A549 (cell line): ENCODE measurements around the gene PNPLA7. TPM values are rescaled to one million over a fixed set of nuclear protein-coding genes. Genes with fewer than 3 reads are reported as not detected.
A peak's percentile ranks its signal among the peaks of the same experiment; 100 is the strongest.
"Not testable (repeated sequence)": the region's sequence is repeated elsewhere in the genome, so short reads cannot be mapped to it uniquely, and the experiment has no call there.

ENCODE experiments used
- ATAC-seq, 2 experiments: fragments of 200-7000 bp in 1 of 2; fragments of >200 bp in 1 of 2; cut with Nextera tagmentation in 1 of 2; cut with Tn5 transposase in 1 of 2; 3 replicates each; pipeline versions ENCODE4 v1.8.0 to v1.9.1; 2018 to 2020; ENCODE audit warnings: mild to moderate bottlenecking in 1 of 2, moderate library complexity in 1 of 2
- CTCF ChIA-PET: fragments of 300-600 bp; sonication (Branson Sonifier 250); formaldehyde crosslinking; extraction: SDS; loops from one replicate; lab custom pipeline; 2021; ENCODE audit warnings: antibody characterized with exemption, inconsistent platforms; lab: Yijun Ruan, JAX
- POLR2A ChIA-PET: fragments of 350-600 bp; formaldehyde crosslinking; extraction: SDS; loops from one replicate; lab custom pipeline; 2021; ENCODE audit warnings: antibody characterized with exemption, inconsistent platforms; lab: Yijun Ruan, JAX
- DNase-seq, 2 experiments: peaks; one replicate each; pipeline versions ENCODE4 v3.0.0 to v3.0.0-alpha.2; 2011 to 2016; ENCODE audit warnings: low read depth in 1 of 2, low spot score in 1 of 2
- FAIRE-seq: peaks from 2 replicates; lab custom pipeline; 2011; peaks lifted over from hg19 to GRCh38; lab: Jason Lieb, UNC
- H3K27ac ChIP-seq, 2 experiments: fragments of >200 bp; sonication (Bioruptor Twin); formaldehyde crosslinking; 3 replicates each; pipeline ENCODE4 v1.5.1; 2016 to 2017
- H3K4me1 ChIP-seq: fragments of >200 bp; sonication (Bioruptor Twin); formaldehyde crosslinking; 3 replicates; pipeline ENCODE4 v1.6.1; 2016
- H3K4me2 ChIP-seq: fragments of >200 bp; sonication (Bioruptor Twin); formaldehyde crosslinking; 3 replicates; pipeline ENCODE4 v1.6.1; 2016
- H3K4me3 ChIP-seq: fragments of >200 bp; sonication (Bioruptor Twin); formaldehyde crosslinking; 3 replicates; pipeline ENCODE4 v1.5.1; 2016
- H3K9me3 ChIP-seq: fragments of >200 bp; sonication (Bioruptor Twin); formaldehyde crosslinking; 3 replicates; pipeline ENCODE4 v1.6.1; 2016
- CBX8 ChIP-seq: fragments of 200-600 bp; sonication (generic); IDR thresholded peaks from 2 replicates; pipeline ENCODE4 v1.6.1; 2016
- CTCF ChIP-seq: fragments of >200 bp; sonication (Bioruptor Twin); formaldehyde crosslinking; IDR thresholded peaks from 3 replicates; pipeline ENCODE4 v1.5.1; 2016
- GATA3 ChIP-seq: IDR thresholded peaks from 2 replicates; pipeline ENCODE4 v1.6.1; 2012; ENCODE audit warnings: borderline replicate concordance
- HEYL ChIP-seq: fragments of 250-450 bp; sonication (Bioruptor Pico); IDR thresholded peaks from 2 replicates; pipeline ENCODE4 v1.8.0; 2021; ENCODE audit warnings: mild to moderate bottlenecking, moderate library complexity
- HOXB13 ChIP-seq: fragments of 250-450 bp; sonication (Bioruptor Pico); IDR thresholded peaks from 2 replicates; pipeline ENCODE4 v1.5.0; 2020; ENCODE audit warnings: low read depth, mild to moderate bottlenecking, moderate library complexity
- JUN ChIP-seq, 2 experiments: fragments of >200 bp; sonication (Bioruptor Twin); formaldehyde crosslinking; IDR thresholded peaks; 2 replicates in 1 of 2; 3 replicates in 1 of 2; pipeline ENCODE4 v1.6.1; 2016 to 2017
- JUNB ChIP-seq: fragments of >200 bp; sonication (Bioruptor Twin); formaldehyde crosslinking; IDR thresholded peaks from 2 replicates; pipeline ENCODE4 v1.6.1; 2016
- MAFK ChIP-seq: fragments of 450-650 bp; IDR thresholded peaks from 2 replicates; pipeline ENCODE4 v1.6.1; 2014; ENCODE audit not compliant: partially characterized antibody
- NPAS2 ChIP-seq: fragments of 250-450 bp; sonication (Bioruptor Pico); IDR thresholded peaks from 2 replicates; pipeline ENCODE4 v1.8.0; 2022; ENCODE audit warnings: mild to moderate bottlenecking, moderate library complexity, borderline replicate concordance
- PHF8 ChIP-seq: fragments of 200-600 bp; sonication (generic); IDR thresholded peaks from 2 replicates; pipeline ENCODE4 v1.6.1; 2016; ENCODE audit warnings: low read depth, mild to moderate bottlenecking, antibody characterized with exemption, moderate library complexity, borderline replicate concordance
- POLR2A ChIP-seq: IDR thresholded peaks from 2 replicates; pipeline ENCODE4 v1.6.1; 2012; ENCODE audit warnings: mild to moderate bottlenecking, low read length
- RARB ChIP-seq: fragments of 250-450 bp; sonication (Bioruptor Pico); IDR thresholded peaks from 2 replicates; pipeline ENCODE4 v1.8.0; 2021; ENCODE audit warnings: mild to moderate bottlenecking, moderate library complexity
- RCOR1 ChIP-seq: fragments of 150-350 bp; IDR thresholded peaks from 2 replicates; pipeline ENCODE4 v1.6.1; 2014; ENCODE audit warnings: antibody characterized with exemption, low read length, low read depth
- SMC3 ChIP-seq: fragments of >200 bp; sonication (Bioruptor Twin); formaldehyde crosslinking; IDR thresholded peaks from 3 replicates; pipeline ENCODE4 v1.6.1; 2018; ENCODE audit warnings: inconsistent platforms
- TFCP2L1 ChIP-seq: fragments of 250-450 bp; sonication (Bioruptor Pico); IDR thresholded peaks from 2 replicates; pipeline ENCODE4 v1.5.0; 2021; ENCODE audit warnings: mild to moderate bottlenecking
- TP53 ChIP-seq: fragments of 250-450 bp; sonication (Bioruptor Pico); IDR thresholded peaks from 2 replicates; pipeline ENCODE4 v1.5.0; 2021; ENCODE audit warnings: mild to moderate bottlenecking, moderate library complexity
- USF2 ChIP-seq: fragments of 450-650 bp; IDR thresholded peaks from 2 replicates; pipeline ENCODE4 v1.6.1; 2014; ENCODE audit warnings: antibody characterized with exemption
- ZNF302 ChIP-seq: fragments of 250-450 bp; sonication (Bioruptor Pico); IDR thresholded peaks from 2 replicates; pipeline ENCODE4 v1.9.0; 2021; ENCODE audit warnings: inconsistent platforms, mild to moderate bottlenecking, moderate library complexity
- ZSCAN20 ChIP-seq: fragments of 250-450 bp; sonication (Bioruptor Pico); IDR thresholded peaks from 2 replicates; pipeline ENCODE4 v1.8.0; 2022; ENCODE audit warnings: mild to moderate bottlenecking, moderate library complexity
- WGBS: methylation state at CpG from one replicate; pipeline ENCODE4 v1.1.6; 2017; ENCODE audit errors: missing lambda C conversion rate; 5-methylcytosine and 5-hydroxymethylcytosine counted together
- polyA plus RNA-seq, 4 experiments: library from polyadenylated mRNA; depleted of rRNA in 3 of 4; stranded (reverse); fragments of >200 nt; fragmentation: RNase III in 1 of 4; extraction: RNeasy Plus Mini Kit Qiagen cat#74134 plus additional on column Dnase treatment in 1 of 4; gene quantifications; 2 replicates in 3 of 4; 3 replicates in 1 of 4; pipeline ENCODE4 v1.2.3, GENCODE V29; 2011 to 2017
- TF ChIP-seq, protein P1 (sequence below): IDR thresholded peaks from 2 replicates; pipeline ENCODE4 v1.6.1; 2012; ENCODE audit warnings: low read depth, borderline replicate concordance
- TF ChIP-seq, protein P2 (sequence below): fragments of >200 bp; sonication (Bioruptor Twin); formaldehyde crosslinking; IDR thresholded peaks from 3 replicates; pipeline ENCODE4 v1.6.1; 2016

PNPLA7 gene
- polyA plus RNA-seq, 2 of the 4 experiments (the other 2 are of a cell fraction) = 0.31 to 1.1 TPM

DNA sequence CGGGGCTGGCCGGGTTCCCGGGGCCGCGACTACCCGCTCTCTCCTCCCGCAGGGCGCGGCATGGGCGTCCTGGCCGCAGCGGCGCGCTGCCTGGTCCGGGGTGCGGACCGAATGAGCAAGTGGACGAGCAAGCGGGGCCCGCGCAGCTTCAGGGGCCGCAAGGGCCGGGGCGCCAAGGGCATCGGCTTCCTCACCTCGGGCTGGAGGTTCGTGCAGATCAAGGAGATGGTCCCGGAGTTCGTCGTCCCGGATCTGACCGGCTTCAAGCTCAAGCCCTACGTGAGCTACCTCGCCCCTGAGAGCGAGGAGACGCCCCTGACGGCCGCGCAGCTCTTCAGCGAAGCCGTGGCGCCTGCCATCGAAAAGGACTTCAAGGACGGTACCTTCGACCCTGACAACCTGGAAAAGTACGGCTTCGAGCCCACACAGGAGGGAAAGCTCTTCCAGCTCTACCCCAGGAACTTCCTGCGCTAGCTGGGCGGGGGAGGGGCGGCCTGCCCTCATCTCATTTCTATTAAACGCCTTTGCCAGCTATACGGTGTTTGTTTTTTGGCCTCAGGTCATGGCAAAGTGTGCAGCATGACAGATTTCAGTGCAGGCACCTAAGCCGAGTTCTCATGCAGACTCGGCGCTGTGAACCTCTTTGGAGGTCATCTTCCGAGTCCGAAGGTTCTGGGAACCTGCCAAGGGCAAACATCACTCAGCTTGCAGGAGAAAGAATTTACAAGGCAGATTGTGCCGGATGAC is 2.0 kb upstream of the PNPLA7 start:
- POLR2A ChIA-PET = interaction anchor here (0.5 to 1.5 kb wide), 5 partner anchors 10 to 312 kb away, joined by 3 to 6 read pairs (median 5); partner anchors contain the start of genes ARRDC1, DPH7 and TUBB4B
- DNase-seq = peak; percentile 36 to 41
- TF ChIP-seq ZSCAN20 (CRISPR knock-in tag) = no peak
- TF ChIP-seq NPAS2 = no peak
- TF ChIP-seq HOXB13 (CRISPR knock-in tag) = no peak
- TF ChIP-seq PHF8 = peak; percentile 44; the same call in 1 of the 2 replicates
- no peak for TF ChIP-seq JUNB
- no peak for TF ChIP-seq HEYL (CRISPR knock-in tag)
- TF ChIP-seq, protein P1, sequence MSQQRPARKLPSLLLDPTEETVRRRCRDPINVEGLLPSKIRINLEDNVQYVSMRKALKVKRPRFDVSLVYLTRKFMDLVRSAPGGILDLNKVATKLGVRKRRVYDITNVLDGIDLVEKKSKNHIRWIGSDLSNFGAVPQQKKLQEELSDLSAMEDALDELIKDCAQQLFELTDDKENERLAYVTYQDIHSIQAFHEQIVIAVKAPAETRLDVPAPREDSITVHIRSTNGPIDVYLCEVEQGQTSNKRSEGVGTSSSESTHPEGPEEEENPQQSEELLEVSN = peak; percentile 30; the same call in 1 of the 2 replicates
- no peak for TF ChIP-seq SMC3
- TF ChIP-seq JUN (IDR thresholded peaks at IDR 0.05) = peak in 1 of 2 experiments; percentile 81; a peak in 2 of 5 replicates
- TF ChIP-seq ZNF302 (CRISPR knock-in tag) = no peak
- TF ChIP-seq CBX8 = no peak
- TF ChIP-seq TP53 (CRISPR knock-in tag) = 0 out of 2 replicates have a peak, but pooled peaks have one; percentile 63
- no peak for TF ChIP-seq USF2
- no peak for TF ChIP-seq CTCF
- TF ChIP-seq TFCP2L1 (CRISPR knock-in tag) = no peak
- no peak for TF ChIP-seq GATA3
- Histone ChIP-seq H3K4me3 (peak overlapping the region; percentile 77), H3K4me2 (peak overlapping the region; percentile 84), H3K9me3 (no peaks in the 10 kb centered on the region), H3K4me1 (peaks cover 15% of the 10 kb centered on the region), H3K27ac (peak overlapping the region; percentile 80 to 96)
- CTCF ChIA-PET = interaction anchor here (0.7 to 3.8 kb wide), 8 partner anchors 8 to 250 kb away, joined by 3 to 14 read pairs (median 6); partner anchors contain the start of genes DPH7 and NRARP
- no peak for FAIRE-seq
- WGBS = 21% methylated on average over 11 of the region's 58 CpGs
- ATAC-seq = peak; percentile 44 to 63

DNA sequence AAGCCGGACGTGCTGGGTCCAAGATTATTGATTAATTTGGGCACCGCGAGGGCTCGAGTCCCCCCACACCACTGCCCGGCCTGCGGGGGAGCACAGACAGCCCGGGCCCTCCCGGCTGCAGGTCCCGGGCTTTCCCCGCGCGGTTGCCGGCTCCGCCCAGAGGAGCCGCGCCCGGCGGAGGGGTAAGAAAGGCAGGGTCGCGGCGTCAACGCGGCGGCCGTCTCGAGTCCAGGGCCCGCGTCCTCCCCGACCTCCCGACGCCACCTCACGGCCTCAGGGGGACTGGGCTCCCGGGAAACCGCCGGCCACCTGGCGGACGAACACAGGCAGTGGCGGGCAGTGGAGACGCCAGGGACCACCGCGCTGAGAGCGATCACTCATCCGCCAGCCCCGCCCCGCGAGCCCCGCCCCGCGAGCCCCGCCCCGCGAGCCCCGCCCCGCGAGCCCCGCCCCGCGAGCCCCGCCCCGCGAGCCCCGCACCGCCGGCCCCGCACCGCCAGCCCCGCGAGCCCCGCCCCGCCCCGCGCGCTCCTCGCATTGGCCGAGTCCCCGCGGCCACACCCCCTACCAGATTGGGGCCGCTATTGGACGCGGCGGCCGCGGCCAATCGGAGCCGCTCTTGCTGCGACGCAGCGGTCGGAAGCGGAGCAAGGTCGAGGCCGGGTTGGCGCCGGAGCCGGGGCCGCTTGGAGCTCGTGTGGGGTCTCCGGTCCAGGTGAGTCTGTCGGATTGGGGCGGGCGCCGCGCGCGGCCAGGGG is 1.2 kb upstream of the PNPLA7 start, which contains the start of gene MRPL41:
MRPL41 (plus strand) TSS at position 616 of the 758 bp plus-strand sequence. CDS start 203 bp downstream, outside the sequence.
- peak; percentile 87 to 93 for DNase-seq
- TF ChIP-seq MAFK (no peak), POLR2A (peak; percentile 78), RCOR1 (no peak), RARB (CRISPR knock-in tag) (no peak)
- TF ChIP-seq, protein P2, sequence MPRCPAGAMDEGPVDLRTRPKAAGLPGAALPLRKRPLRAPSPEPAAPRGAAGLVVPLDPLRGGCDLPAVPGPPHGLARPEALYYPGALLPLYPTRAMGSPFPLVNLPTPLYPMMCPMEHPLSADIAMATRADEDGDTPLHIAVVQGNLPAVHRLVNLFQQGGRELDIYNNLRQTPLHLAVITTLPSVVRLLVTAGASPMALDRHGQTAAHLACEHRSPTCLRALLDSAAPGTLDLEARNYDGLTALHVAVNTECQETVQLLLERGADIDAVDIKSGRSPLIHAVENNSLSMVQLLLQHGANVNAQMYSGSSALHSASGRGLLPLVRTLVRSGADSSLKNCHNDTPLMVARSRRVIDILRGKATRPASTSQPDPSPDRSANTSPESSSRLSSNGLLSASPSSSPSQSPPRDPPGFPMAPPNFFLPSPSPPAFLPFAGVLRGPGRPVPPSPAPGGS = peak; percentile 85
- TF ChIP-seq, protein P1 = peak; percentile 12; the same call in 1 of the 2 replicates
- TF ChIP-seq, all 56 proteins: peak for 3
- Histone ChIP-seq H3K4me3 (peak within 1 kb of the TSS; percentile 77), H3K4me2 (peak within 1 kb of the TSS; percentile 100), H3K27ac (peak within 1 kb of the TSS; percentile 93 to 96), H3K9me3 (no peaks in the 10 kb centered on the region), H3K4me1 (peaks cover 15% of the 10 kb centered on the region)
- ATAC-seq (peak; percentile 84 to 86), FAIRE-seq (no peak)
- POLR2A ChIA-PET = interaction anchor here (0.6 to 1.5 kb wide), 4 partner anchors 9 to 311 kb away, joined by 3 to 6 read pairs (median 6); partner anchors contain the start of genes ARRDC1 and TUBB4B
- CTCF ChIA-PET = interaction anchor here (0.7 to 3.8 kb wide), 9 partner anchors 9 to 249 kb away, joined by 3 to 14 read pairs (median 5); partner anchors contain the start of genes DPH7 and NRARP
- whole genome bisulfite sequencing = 0% methylated on average over 2 of the region's 106 CpGs

DNA sequence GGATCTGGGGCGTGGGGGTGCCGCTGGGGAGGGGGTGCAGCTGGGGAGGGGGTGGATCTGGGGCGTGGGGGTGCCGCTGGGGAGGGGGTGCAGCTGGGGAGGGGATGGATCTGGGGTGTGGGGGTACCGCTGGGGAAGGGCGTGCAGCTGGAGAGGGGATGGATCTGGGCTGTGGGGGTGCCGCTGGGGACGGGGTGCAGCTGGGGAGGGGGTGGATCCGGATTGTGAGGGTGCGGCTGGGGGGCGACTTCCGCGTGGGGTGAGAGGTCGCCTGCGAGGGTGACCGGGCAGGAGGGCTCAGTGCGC is 709 bp upstream of the PNPLA7 start:
- FAIRE-seq, DNase-seq, H3K9me3 ChIP-seq, ATAC-seq: not testable (repeated sequence)
- 0% methylated on average over 3 of the region's 17 CpGs for WGBS
- CTCF ChIA-PET = interaction anchor here (1.0 to 1.5 kb wide), 3 partner anchors 10 to 16 kb away, joined by 4 to 11 read pairs (median 5); no protein-coding TSS in a partner anchor
- peak overlapping the region; percentile 100 for H3K4me2 ChIP-seq
- peak overlapping the region; percentile 93 to 96 for H3K27ac ChIP-seq
- POLR2A ChIA-PET = interaction anchor here (0.9 kb wide), 1 partner anchor 54 kb away, joined by 3 read pairs; the partner anchor contains the start of gene ARRDC1
- peak overlapping the region; percentile 77 for H3K4me3 ChIP-seq
- peaks cover 13% of the 10 kb centered on the region for H3K4me1 ChIP-seq
